Activated CD4-positive, alpha-beta memory T cell treated with anti-CD3 and anti-CD28 coated beads, Interleukin-2, amount 10 ng/mL, durations not matched to agents 7 days and 5 days (primary cell): ENCODE data around the gene TMTC1. TPM values are rescaled to one million over a fixed set of nuclear protein-coding genes. Genes with fewer than 3 reads are reported as not detected.

Experiments
- CTCF ChIA-PET: fragments of 350-600 bp; sonication (Branson Sonifier 250); formaldehyde crosslinking; loops from one replicate; lab custom pipeline; 2021; ENCODE audit warnings: antibody characterized with exemption, inconsistent platforms; lab: Charles Lee
- POLR2A ChIA-PET: fragments of 350-600 bp; sonication (Branson Sonifier 250); formaldehyde crosslinking; loops from one replicate; lab custom pipeline; 2021; ENCODE audit warnings: antibody characterized with exemption; lab: Charles Lee
- DNase-seq: peaks from one replicate; pipeline ENCODE4 v3.0.0-alpha.2; 2020
- H3K27ac Mint-ChIP-seq: one replicate; pipeline ENCODE4 v1.8.0; 2021; ENCODE audit warnings: mild to moderate bottlenecking, mixed read lengths
- H3K27me3 Mint-ChIP-seq: one replicate; pipeline ENCODE4 v1.8.0; 2021; ENCODE audit warnings: mixed read lengths
- H3K36me3 Mint-ChIP-seq: one replicate; pipeline ENCODE4 v1.8.0; 2021; ENCODE audit warnings: low read depth, mixed read lengths
- H3K4me1 Mint-ChIP-seq: one replicate; pipeline ENCODE4 v1.8.0; 2021; ENCODE audit warnings: mixed read lengths
- H3K4me3 Mint-ChIP-seq: one replicate; pipeline ENCODE4 v1.8.0; 2021; ENCODE audit warnings: mild to moderate bottlenecking, mixed read lengths
- H3K9me3 Mint-ChIP-seq: one replicate; pipeline ENCODE4 v1.8.0; 2021; ENCODE audit warnings: mixed read lengths
- total RNA-seq, 2 experiments: library from RNA; stranded (reverse); gene quantifications; one replicate each; pipeline ENCODE4 v1.2.3, GENCODE V29; 2021

The TMTC1 gene
- total RNA-seq, 2 experiments from 2014 or later, result 0.63 to 0.93 TPM

GRCh38 chr12:29510591-29511185 is 273.1 kb downstream of the TMTC1 start:
- no peak for DNase-seq
- H3K27ac Mint-ChIP-seq, result no peak overlapping the region
- no peak overlapping the region for H3K4me3 Mint-ChIP-seq
- H3K27me3 Mint-ChIP-seq, result peaks cover 10% of the 10 kb centered on the region
- H3K4me1 Mint-ChIP-seq, result no peaks in the 10 kb centered on the region
- H3K36me3 Mint-ChIP-seq, result no peaks in the 10 kb centered on the region
- CTCF ChIA-PET, result no interaction called here
- POLR2A ChIA-PET, result interaction anchor here (1.4 kb wide), 1 partner anchor 9 kb away, joined by 3 read pairs; no protein-coding TSS in a partner anchor
- H3K9me3 Mint-ChIP-seq, result no peaks in the 10 kb centered on the region

- CTCF ChIA-PET, result no interaction called here
- Mint-ChIP-seq H3K36me3 (no peaks in the 10 kb centered on the region), H3K4me3 (no peak overlapping the region), H3K27me3 (peaks cover 13% of the 10 kb centered on the region), H3K9me3 (no peaks in the 10 kb centered on the region), H3K4me1 (no peaks in the 10 kb centered on the region), H3K27ac (no peak overlapping the region)
- DNase-seq, result no peak
- POLR2A ChIA-PET, result no interaction called here
These were observed 274.2 kb downstream of the TMTC1 start for GRCh38 chr12:29509503-29509902.

DNA sequence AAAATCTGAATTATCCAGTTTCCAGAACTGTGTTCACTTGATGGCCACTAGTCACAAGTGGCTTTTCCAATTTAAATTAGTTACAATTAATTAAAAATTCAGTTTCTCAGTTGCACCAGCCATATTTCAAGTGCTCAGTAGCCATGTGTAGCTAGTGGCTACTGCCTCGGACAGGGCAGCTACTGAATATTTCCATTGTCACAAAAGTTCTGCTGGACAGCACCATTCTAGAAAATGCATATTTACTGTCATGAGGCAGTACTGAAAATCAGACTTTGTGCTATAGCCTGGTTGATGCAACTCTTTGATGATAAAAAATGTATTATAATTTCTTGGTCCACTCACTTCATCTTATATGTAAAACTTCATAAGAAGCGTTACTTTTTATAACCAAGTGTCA is 274.8 kb downstream of the TMTC1 start:
- POLR2A ChIA-PET, result no interaction called here
- Mint-ChIP-seq H3K4me3 (no peak overlapping the region), H3K27ac (no peak overlapping the region), H3K9me3 (no peaks in the 10 kb centered on the region), H3K4me1 (no peaks in the 10 kb centered on the region), H3K36me3 (no peaks in the 10 kb centered on the region), H3K27me3 (peaks cover 13% of the 10 kb centered on the region)
- no peak for DNase-seq
- CTCF ChIA-PET, result no interaction called here

GRCh38 chr12:29505122-29505521 is 278.6 kb downstream of the TMTC1 start:
- ChIA-PET POLR2A (no interaction called here), CTCF (no interaction called here)
- H3K27ac Mint-ChIP-seq, result no peak overlapping the region
- peaks cover 13% of the 10 kb centered on the region for H3K27me3 Mint-ChIP-seq
- DNase-seq, result no peak
- no peak overlapping the region for H3K4me3 Mint-ChIP-seq
- no peaks in the 10 kb centered on the region for H3K36me3 Mint-ChIP-seq
- no peaks in the 10 kb centered on the region for H3K4me1 Mint-ChIP-seq
- no peaks in the 10 kb centered on the region for H3K9me3 Mint-ChIP-seq

GRCh38 chr12:29503283-29503682 is 280.5 kb downstream of the TMTC1 start:
- Mint-ChIP-seq H3K9me3 (no peaks in the 10 kb centered on the region), H3K27me3 (peaks cover 11% of the 10 kb centered on the region), H3K27ac (no peak overlapping the region)

GRCh38 chr12:29499235-29499634 is 284.5 kb downstream of the TMTC1 start:
- no peak overlapping the region for H3K27ac Mint-ChIP-seq
- no peaks in the 10 kb centered on the region for H3K36me3 Mint-ChIP-seq
- H3K4me3 Mint-ChIP-seq, result no peak overlapping the region
- ChIA-PET CTCF (no interaction called here), POLR2A (no interaction called here)
- DNase-seq, result no peak
- no peaks in the 10 kb centered on the region for H3K9me3 Mint-ChIP-seq
- no peaks in the 10 kb centered on the region for H3K4me1 Mint-ChIP-seq
- peaks cover 4% of the 10 kb centered on the region for H3K27me3 Mint-ChIP-seq

More at GRCh38 chr12:29503283-29503682, 280.5 kb downstream of the TMTC1 start:
- ChIA-PET CTCF (no interaction called here), POLR2A (no interaction called here)
- Mint-ChIP-seq H3K36me3 (no peaks in the 10 kb centered on the region), H3K4me3 (no peak overlapping the region), H3K4me1 (no peaks in the 10 kb centered on the region)
- DNase-seq, result no peak

DNA sequence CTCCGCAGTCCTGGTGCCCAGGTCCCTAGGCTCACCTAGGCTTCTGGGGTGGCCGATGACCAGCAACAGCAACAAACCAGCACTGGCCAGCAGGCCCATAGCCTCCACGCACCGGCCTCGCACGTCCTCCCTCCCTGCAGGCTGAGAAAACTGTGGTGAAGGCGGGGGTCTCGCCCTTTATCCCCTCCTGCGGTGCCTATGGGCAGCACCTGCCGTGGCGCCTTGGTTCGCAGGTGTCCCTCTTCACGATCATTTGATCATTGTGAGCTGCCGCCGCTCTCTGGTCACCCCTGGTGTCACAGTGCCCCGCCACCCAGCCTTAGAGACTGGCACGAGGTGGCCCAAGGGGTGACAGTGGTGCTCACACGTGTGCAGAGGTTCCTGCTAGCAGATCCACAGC is 286.2 kb downstream of the TMTC1 start, which contains the start of gene OVCH1:
Gene OVCH1, minus strand, starts transcription at position 99 of the 400 bp plus-strand sequence. Its CDS starts 0 bp downstream, at position 99.
- CTCF ChIA-PET, result no interaction called here

DNA sequence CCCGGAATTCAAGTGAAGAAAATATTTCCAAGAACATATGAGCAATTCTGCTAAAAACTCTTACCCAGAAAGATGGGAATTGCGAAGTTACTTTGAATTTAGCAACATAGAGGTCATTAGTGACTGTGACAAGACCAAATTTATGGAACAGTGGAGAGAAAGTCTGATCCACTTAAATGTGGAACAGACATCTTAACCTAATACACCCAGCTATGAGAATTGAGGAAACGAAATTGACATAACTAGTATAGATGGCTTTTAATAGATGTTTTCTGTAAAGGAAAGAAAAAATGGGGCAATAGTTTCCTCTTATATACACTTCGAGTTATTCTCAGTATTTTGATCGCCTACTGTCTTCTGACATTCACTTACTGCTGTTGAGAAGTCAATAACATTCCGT is 290.9 kb downstream of the TMTC1 start:
- Mint-ChIP-seq H3K27me3 (peaks cover 16% of the 10 kb centered on the region), H3K27ac (no peak overlapping the region), H3K4me1 (no peaks in the 10 kb centered on the region), H3K36me3 (no peaks in the 10 kb centered on the region), H3K9me3 (no peaks in the 10 kb centered on the region), H3K4me3 (no peak overlapping the region)
- ChIA-PET CTCF (no interaction called here), POLR2A (no interaction called here)
- no peak for DNase-seq

More for the DNA sequence above, 286.2 kb downstream of the TMTC1 start, which contains the start of gene OVCH1:
- no peak for DNase-seq
- Mint-ChIP-seq H3K27me3 (peaks cover 6% of the 10 kb centered on the region), H3K27ac (no peak within 1 kb of the TSS), H3K4me3 (no peak within 1 kb of the TSS), H3K36me3 (no peaks in the 10 kb centered on the region), H3K9me3 (no peaks in the 10 kb centered on the region), H3K4me1 (no peaks in the 10 kb centered on the region)
- POLR2A ChIA-PET, result no interaction called here

GRCh38 chr12:29486972-29487371 is 296.8 kb downstream of the TMTC1 start:
- Mint-ChIP-seq H3K27me3 (peaks cover 19% of the 10 kb centered on the region), H3K4me1 (no peaks in the 10 kb centered on the region), H3K9me3 (no peaks in the 10 kb centered on the region), H3K36me3 (no peaks in the 10 kb centered on the region), H3K4me3 (no peak overlapping the region), H3K27ac (no peak overlapping the region)
- CTCF ChIA-PET, result interaction anchor here (1.4 kb wide), 1 partner anchor 11 kb away, joined by 3 read pairs; no protein-coding TSS in a partner anchor
- DNase-seq, result no peak
- POLR2A ChIA-PET, result no interaction called here

GRCh38 chr12:29463198-29463597 is 320.5 kb downstream of the TMTC1 start:
- CTCF ChIA-PET, result no interaction called here
- H3K27me3 Mint-ChIP-seq, result no peaks in the 10 kb centered on the region
- H3K27ac Mint-ChIP-seq, result no peak overlapping the region
- H3K4me3 Mint-ChIP-seq, result no peak overlapping the region
- H3K4me1 Mint-ChIP-seq, result no peaks in the 10 kb centered on the region
- POLR2A ChIA-PET, result no interaction called here
- no peak for DNase-seq
- H3K9me3 Mint-ChIP-seq, result no peaks in the 10 kb centered on the region
- H3K36me3 Mint-ChIP-seq, result no peaks in the 10 kb centered on the region

GRCh38 chr12:29460082-29460481 is 323.7 kb downstream of the TMTC1 start:
- Mint-ChIP-seq H3K4me1 (no peaks in the 10 kb centered on the region), H3K27ac (no peak overlapping the region), H3K36me3 (no peaks in the 10 kb centered on the region), H3K4me3 (no peak overlapping the region), H3K27me3 (peaks cover 2% of the 10 kb centered on the region), H3K9me3 (no peaks in the 10 kb centered on the region)
- no peak for DNase-seq
- ChIA-PET POLR2A (no interaction called here), CTCF (no interaction called here)

- no peak for DNase-seq
- POLR2A ChIA-PET, result no interaction called here
- H3K27ac Mint-ChIP-seq, result no peak overlapping the region
- CTCF ChIA-PET, result no interaction called here
- H3K4me3 Mint-ChIP-seq, result no peak overlapping the region
- no peaks in the 10 kb centered on the region for H3K36me3 Mint-ChIP-seq
- no peaks in the 10 kb centered on the region for H3K4me1 Mint-ChIP-seq
- no peaks in the 10 kb centered on the region for H3K9me3 Mint-ChIP-seq
- H3K27me3 Mint-ChIP-seq, result peaks cover 12% of the 10 kb centered on the region
These were observed 328.7 kb downstream of the TMTC1 start for GRCh38 chr12:29455087-29455486.

GRCh38 chr12:29451888-29452287 is 331.9 kb downstream of the TMTC1 start:
- Mint-ChIP-seq H3K9me3 (no peaks in the 10 kb centered on the region), H3K27ac (no peak overlapping the region), H3K36me3 (no peaks in the 10 kb centered on the region), H3K27me3 (peaks cover 13% of the 10 kb centered on the region), H3K4me1 (no peaks in the 10 kb centered on the region), H3K4me3 (no peak overlapping the region)
- POLR2A ChIA-PET, result no interaction called here
- no peak for DNase-seq
- CTCF ChIA-PET, result no interaction called here
